K562 (cell line): ENCODE results near the gene TAS1R3. TPM values are rescaled to one million over a fixed set of nuclear protein-coding genes. Genes with fewer than 3 reads are reported as not detected.
A peak's percentile ranks its signal among the peaks of the same experiment; 100 is the strongest.

Experiments used
- ATAC-seq: fragments of 200-7000 bp; cut with Tn5 transposase; 3 replicates; pipeline ENCODE4 v1.9.1; 2020; ENCODE audit warnings: moderate library complexity
- BruUV-seq: library from RNA; stranded (reverse); fragments of 400-500 nt; replicated peaks from 2 replicates; lab custom pipeline; 2021; lab: Mats Ljungman, UMichigan
- CTCF ChIA-PET: fragments of 300-600 bp; formaldehyde crosslinking; extraction: SDS; loops from one replicate; lab custom pipeline; 2021; ENCODE audit warnings: low intra/inter-chr PET ratio; lab: Yijun Ruan, JAX
- POLR2A ChIA-PET: fragments of 300-600, 350-650 bp; sonication (Branson Sonifier 250); formaldehyde crosslinking; extraction: SDS; loops from one replicate; lab custom pipeline; 2021; ENCODE audit warnings: antibody characterized with exemption, inconsistent platforms; lab: Yijun Ruan, JAX
- DNase-seq, 4 experiments: peaks; one replicate each; pipeline versions ENCODE4 v3.0.0 to v3.0.0-alpha.2; 2011 to 2018; ENCODE audit warnings: low spot score in 3 of 4, mixed read lengths in 3 of 4; ENCODE audit errors: extremely low read depth in 1 of 4
- FAIRE-seq: peaks from 2 replicates; lab custom pipeline; 2011; peaks lifted over from hg19 to GRCh38; lab: Jason Lieb, UNC
- H2AFZ ChIP-seq: 2 replicates; pipeline ENCODE4 v1.6.0; 2011; ENCODE audit warnings: low read depth, low read length, control low read depth, inconsistent platforms
- H3K27ac ChIP-seq: fragments of 200-600 bp; 3 replicates; pipeline ENCODE4 v1.8.0; 2011; ENCODE audit warnings: low read depth, mild to moderate bottlenecking, control low read depth, inconsistent platforms, low read length, moderate library complexity, mixed read lengths; ENCODE audit errors: extremely low read depth
- H3K27me3 ChIP-seq, 2 experiments: fragments of 300-600 bp in 1 of 2; 2 replicates in 1 of 2; 3 replicates in 1 of 2; pipeline versions ENCODE4 v1.6.0 to v1.8.0; 2011; ENCODE audit warnings: inconsistent platforms in 2 of 2, low read length in 2 of 2, mild to moderate bottlenecking in 1 of 2, mixed read lengths in 1 of 2, moderate library complexity in 1 of 2; ENCODE audit not compliant: control insufficient read depth in 2 of 2, insufficient read depth in 2 of 2
- H3K36me3 ChIP-seq: fragments of 300-600 bp; 3 replicates; pipeline ENCODE4 v1.8.0; 2011; ENCODE audit warnings: mild to moderate bottlenecking, low read length, inconsistent platforms; ENCODE audit not compliant: control insufficient read depth, insufficient read depth
- H3K4me1 ChIP-seq, 2 experiments: fragments of 200-600 bp in 1 of 2; replicated peaks in 1 of 2; 2 replicates in 1 of 2; 3 replicates in 1 of 2; pipeline versions ENCODE4 v1.5.1 to v1.8.0; 2011; ENCODE audit warnings: inconsistent platforms in 2 of 2, low read length in 2 of 2, mild to moderate bottlenecking in 1 of 2, mixed read lengths in 1 of 2, moderate library complexity in 1 of 2; ENCODE audit not compliant: control insufficient read depth in 2 of 2, insufficient read depth in 2 of 2
- H3K4me2 ChIP-seq: 2 replicates; pipeline ENCODE4 v1.6.1; 2011; ENCODE audit warnings: low read length, control low read depth, inconsistent platforms, mixed read lengths; ENCODE audit not compliant: insufficient read depth
- H3K4me3 ChIP-seq: fragments of 200-600 bp; sonication (generic), shearing (Covaris generic); 2 replicates; pipeline ENCODE4 v1.5.1; 2016; ENCODE audit warnings: control low read depth, inconsistent platforms
- H3K79me2 ChIP-seq: fragments of 200-600 bp; 3 replicates; pipeline ENCODE4 v1.8.0; 2011; ENCODE audit warnings: low read length, inconsistent platforms; ENCODE audit not compliant: control insufficient read depth, insufficient read depth
- H3K9ac ChIP-seq, 2 experiments: 2 replicates each; pipeline versions ENCODE4 v1.6.0 to v1.6.1; 2011; ENCODE audit warnings: low read depth in 2 of 2, low read length in 2 of 2, control low read depth in 1 of 2, inconsistent platforms in 1 of 2, mild to moderate bottlenecking in 1 of 2, mixed read lengths in 1 of 2; ENCODE audit not compliant: insufficient read depth in 1 of 2
- H3K9me1 ChIP-seq: one replicate; pipeline ENCODE4 v1.6.0; 2011; ENCODE audit warnings: inconsistent platforms, mild to moderate bottlenecking, low read length, moderate library complexity; ENCODE audit not compliant: control insufficient read depth, insufficient read depth
- H3K9me3 ChIP-seq: replicated peaks from 2 replicates; pipeline ENCODE4 v1.5.1; 2011; ENCODE audit warnings: low read depth, low read length, inconsistent platforms; ENCODE audit not compliant: control insufficient read depth, insufficient read depth
- H4K20me1 ChIP-seq: replicated peaks from 2 replicates; pipeline ENCODE4 v1.6.1; 2011; ENCODE audit warnings: low read length, inconsistent platforms, mixed read lengths; ENCODE audit not compliant: control insufficient read depth, insufficient read depth
- HMGN3 ChIP-seq: IDR thresholded peaks from 2 replicates; pipeline ENCODE4 v1.6.1; 2011; ENCODE audit warnings: borderline replicate concordance, low read depth, mild to moderate bottlenecking, mixed read lengths, low read length; ENCODE audit not compliant: insufficient read length; ENCODE audit errors: extremely low read depth
- JUN ChIP-seq, 2 experiments: sonication (generic) in 1 of 2; formaldehyde crosslinking in 1 of 2; IDR thresholded peaks; 2 replicates each; pipeline versions ENCODE4 v1.6.1 to v1.8.0; 2012 to 2022; ENCODE audit warnings: borderline replicate concordance in 2 of 2, mild to moderate bottlenecking in 2 of 2, improper control_type of control experiment in 1 of 2, low read depth in 1 of 2, low read length in 1 of 2, missing genetic modification reagents in 1 of 2
- PCBP2 ChIP-seq: fragments of 200-400 bp; formaldehyde crosslinking; IDR thresholded peaks from 2 replicates; pipeline ENCODE4 v1.6.1; 2018; ENCODE audit warnings: low read length, low read depth, mild to moderate bottlenecking, moderate library complexity; ENCODE audit not compliant: poor library complexity, severe bottlenecking
- POLR2AphosphoS2 ChIP-seq: IDR thresholded peaks from 2 replicates; pipeline ENCODE4 v1.6.1; 2012; ENCODE audit warnings: low read length, improper control_type of control experiment
- STAG1 ChIP-seq: sonication (generic); formaldehyde crosslinking; IDR thresholded peaks from 2 replicates; pipeline ENCODE4 v1.5.0; 2020; ENCODE audit warnings: missing genetic modification reagents, borderline replicate concordance
- ZNF655 ChIP-seq: fragments of 250-450 bp; sonication (Bioruptor Pico); IDR thresholded peaks from 2 replicates; pipeline ENCODE4 v1.5.0; 2021
- WGBS: fragments of 100-300 bp; shearing (Covaris generic); methylation state at CpG from one replicate; pipeline ENCODE4 v1.1.6; 2016; ENCODE audit warnings: low coverage, mixed read lengths; ENCODE audit not compliant: insufficient coverage; ENCODE audit errors: missing lambda C conversion rate; 5-methylcytosine and 5-hydroxymethylcytosine counted together
- in situ Hi-C: fragments of 300-500 bp; cut with MboI; formaldehyde crosslinking; loops from 4 replicates; pipeline ENCODE4 v1.15.0; 2018; ENCODE audit warnings: inconsistent platforms, mixed read lengths
- intact Hi-C: fragments of 100-400 bp; cut with micrococcal nuclease; formaldehyde crosslinking; loops from 2 replicates; pipeline ENCODE4 v1.14.2; 2022
- polyA plus RNA-seq, 8 experiments: library from polyadenylated mRNA; depleted of rRNA in 4 of 8; stranded (reverse) in 5 of 8; unstranded in 3 of 8; fragments of >200 nt; fragmentation: Nextera tagmentation in 2 of 8; fragmentation: Illumina TruSeq in 1 of 8; extraction: Ambion mirVana in 2 of 8; extraction: Trizol in 1 of 8; gene quantifications; 2 replicates each; pipeline versions ENCODE4 v1.2.1 to v1.2.3, GENCODE V29; 2011 to 2014; ENCODE audit warnings: inconsistent platforms in 1 of 8, missing spikeins in 1 of 8
- total RNA-seq, 7 experiments: library from RNA; depleted of rRNA in 6 of 7; stranded (reverse); fragments of >200 nt in 6 of 7; fragmentation: Illumina TruSeq in 2 of 7; extraction: Trizol in 2 of 7; gene quantifications; 2 replicates each; pipeline versions ENCODE4 v1.2.1 to v1.2.3, GENCODE V29; 2011 to 2021; ENCODE audit warnings: low replicate concordance in 1 of 7

TAS1R3 gene
- total and polyA plus RNA-seq, 9 of the 15 experiments (the other 6 are each of a cell fraction or from before 2014, with no cell fraction given) = 0.07 to 0.13 TPM; not detected in 7

DNA sequence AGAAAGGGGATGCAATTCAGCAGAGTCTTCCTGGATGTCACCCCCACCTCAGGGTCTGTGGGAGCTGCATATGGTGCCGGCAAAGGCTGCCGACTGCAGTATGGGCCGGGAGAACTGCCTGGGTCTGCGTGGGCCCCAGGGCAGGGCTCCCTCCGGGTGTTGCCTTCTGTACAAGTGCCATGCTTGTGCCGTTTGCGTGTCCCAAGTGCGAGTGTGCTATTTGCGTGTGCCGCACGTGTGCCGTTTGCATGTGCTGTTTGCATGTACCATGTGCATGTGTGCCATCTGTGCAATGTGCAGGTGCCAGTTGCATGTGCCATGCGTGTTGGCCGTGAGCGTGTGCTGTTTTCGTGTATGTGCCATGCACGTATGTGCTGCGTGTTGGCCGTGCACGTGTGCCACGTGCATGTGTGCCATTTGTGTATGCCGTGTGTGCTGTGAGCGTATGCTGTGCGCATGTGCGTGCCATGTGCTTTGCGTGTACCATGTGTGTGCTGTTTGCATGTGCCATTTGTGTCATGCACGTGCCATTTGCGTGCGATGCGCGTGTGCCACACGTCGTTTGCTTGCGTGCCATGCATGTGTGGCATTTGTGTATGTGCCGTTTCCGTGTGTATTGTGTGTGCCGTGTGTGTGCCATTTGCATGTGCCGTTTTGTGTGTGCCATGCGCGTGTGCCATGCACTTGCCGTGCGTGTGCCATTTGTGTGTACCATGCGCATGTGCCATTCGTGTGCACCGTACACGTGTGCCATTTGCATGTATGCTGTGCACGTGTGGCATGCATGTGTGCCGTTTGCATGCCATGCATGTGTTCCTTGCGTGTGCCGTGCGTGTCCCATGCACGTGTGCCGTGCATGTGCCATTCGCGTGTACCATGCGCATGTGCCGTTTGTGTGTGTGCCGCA is 1.5 kb upstream of the TAS1R3 start (continued):
- TF ChIP-seq JUN (IDR thresholded peaks at IDR 0.05; ENCODE audit: borderline replicate concordance, low read depth, low read length) (no peak), JUN (CRISPR knock-in tag; IDR thresholded peaks at IDR 0.05; ENCODE audit: borderline replicate concordance) (no peak)
- TF ChIP-seq, all 486 proteins: peak for 31

DNA sequence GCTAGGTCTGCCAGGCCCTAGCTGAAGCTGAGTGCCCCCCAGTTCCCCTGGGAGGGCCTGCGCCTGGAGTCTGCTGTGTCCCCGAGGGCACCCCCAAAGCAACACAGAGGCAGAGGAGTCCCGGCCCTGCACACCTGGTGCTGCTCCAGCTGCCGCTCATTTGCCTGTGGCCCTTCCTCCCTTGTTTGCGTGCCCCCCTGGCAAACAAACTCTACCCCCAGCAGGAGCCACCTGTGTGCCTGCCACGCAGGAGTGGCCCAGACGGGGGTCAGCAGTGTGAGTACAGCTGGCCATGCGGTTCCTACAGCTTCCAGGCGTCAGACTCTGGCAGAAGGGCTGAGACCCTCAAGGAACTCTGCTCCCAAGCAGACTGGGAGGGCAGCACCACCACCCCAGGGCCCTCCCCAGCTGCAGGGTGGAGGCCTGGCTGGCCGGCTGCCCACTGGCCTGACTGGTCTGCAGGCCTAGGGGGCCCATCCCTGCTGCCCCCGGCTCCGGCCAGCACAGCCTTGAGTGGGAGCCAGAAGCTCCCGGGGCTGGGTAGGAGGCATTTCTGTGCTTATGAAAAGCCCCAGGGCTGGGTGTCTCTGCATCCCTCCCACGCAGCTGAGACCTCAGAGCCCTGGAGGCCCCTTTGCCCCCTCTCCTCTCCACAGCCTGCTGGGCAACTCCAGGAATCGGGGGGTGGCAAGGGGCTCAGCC is 563 bp upstream of the TAS1R3 start:
- Histone ChIP-seq H3K4me2 (no peak overlapping the region), H3K27me3 (no peaks in the 10 kb centered on the region), H3K9ac (peak overlapping the region in 1 of 2 experiments; percentile 55; a peak in 1 of 4 replicates), H3K9me1 (peaks cover 4% of the 10 kb centered on the region), H3K9me3 (peaks cover 6% of the 10 kb centered on the region), H3K27ac (no peak overlapping the region), H3K79me2 (peaks cover 10% of the 10 kb centered on the region), H3K36me3 (peaks cover 27% of the 10 kb centered on the region; the same call in 1 of the 3 replicates), H2AFZ (no peak overlapping the region), H3K4me1 (peaks cover 5 to 94% of the 10 kb centered on the region in 2 experiments; a peak in 4 of 5 replicates), H4K20me1 (peaks cover 12% of the 10 kb centered on the region; the same call in 1 of the 2 replicates), H3K4me3 (no peak overlapping the region)
- 0 out of 2 replicates have a peak, but pooled peaks have one; percentile 25 for TF ChIP-seq STAG1 (CRISPR knock-in tag)
- no peak for TF ChIP-seq PCBP2
- TF ChIP-seq HMGN3 = peak; percentile 0
- no peak for TF ChIP-seq ZNF655
- no peak for TF ChIP-seq JUN (IDR thresholded peaks at IDR 0.05; ENCODE audit: borderline replicate concordance, low read depth, low read length)
- TF ChIP-seq JUN (CRISPR knock-in tag; IDR thresholded peaks at IDR 0.05; ENCODE audit: borderline replicate concordance) = no peak
- TF ChIP-seq POLR2AphosphoS2 = 0 out of 2 replicates have a peak, but pooled peaks have one; percentile 23
- DNase-seq (no peak), ATAC-seq (no peak), FAIRE-seq (no peak)
- intact Hi-C loops (no loop called here), in situ Hi-C loops (no loop called here)
- POLR2A ChIA-PET = interaction anchor here (0.5 to 1.5 kb wide), 5 partner anchors 10 to 39 kb away, joined by 3 to 4 read pairs (median 3); no protein-coding TSS in a partner anchor
- WGBS = 51% methylated on average over 14 of the region's 15 CpGs
- CTCF ChIA-PET = no interaction called here
- no TSS peak for BruUV-seq
